Measurements from ENCODE around the gene TNFSF13.

Gene TNFSF13

GRCh38 chr17:7574176-7574953 lies 15.8 kb downstream of the TNFSF13 start:
- no peak for DNase-seq

- DNase-seq = no peak
Measured at GRCh38 chr17:7575481-7575883, 16.9 kb downstream of the TNFSF13 start.

GRCh38 chr17:7575959-7576358 lies 17.4 kb downstream of the TNFSF13 start:
- no peak for DNase-seq

GRCh38 chr17:7576432-7576937 lies 17.9 kb downstream of the TNFSF13 start:
- no peak for DNase-seq

- DNase-seq = no peak
Measured at GRCh38 chr17:7577327-7578199, 19.0 kb downstream of the TNFSF13 start.

- no peak for DNase-seq
Measured at GRCh38 chr17:7579001-7579833, 20.7 kb downstream of the TNFSF13 start, which contains the start of gene CD68. Gene CD68, plus strand, starts transcription at chr17:7579638. Its CDS starts 40 bp downstream, at chr17:7579678.

GRCh38 chr17:7579834-7580603 lies 21.5 kb downstream of the TNFSF13 start:
- no peak for DNase-seq

GRCh38 chr17:7580604-7581575 lies 22.3 kb downstream of the TNFSF13 start:
- DNase-seq = no peak

GRCh38 chr17:7582396-7583252 lies 24.1 kb downstream of the TNFSF13 start:
- no peak for DNase-seq

GRCh38 chr17:7583253-7584109 lies 24.9 kb downstream of the TNFSF13 start, which contains the start of gene MPDU1:
Gene MPDU1, plus strand, starts transcription at chr17:7583852. Its CDS starts 11 bp downstream, at chr17:7583863.
- DNase-seq = peak; percentile 99

GRCh38 chr17:7586673-7587419 lies 28.3 kb downstream of the TNFSF13 start:
- DNase-seq = no peak

GRCh38 chr17:7587420-7588151 lies 29.0 kb downstream of the TNFSF13 start:
- DNase-seq = no peak

GRCh38 chr17:7588553-7589203 lies 30.1 kb downstream of the TNFSF13 start:
- DNase-seq = no peak

GRCh38 chr17:7589204-7589868 lies 30.8 kb downstream of the TNFSF13 start:
- peak; percentile 83 for DNase-seq
